HG02852 (cell line): ENCODE results near the gene FOXP1.
"Not testable (repeated sequence)": the region's sequence is repeated elsewhere in the genome, so short reads cannot be mapped to it uniquely, and the experiment has no call there.

Experiments
- ATAC-seq: cut with Tn5 transposase; IDR thresholded peaks from one replicate; pipeline ENCODE4 v1.9.1; 2021; ENCODE audit warnings: mild to moderate bottlenecking, moderate library complexity; ENCODE audit not compliant: unreplicated experiment

FOXP1 gene

DNA sequence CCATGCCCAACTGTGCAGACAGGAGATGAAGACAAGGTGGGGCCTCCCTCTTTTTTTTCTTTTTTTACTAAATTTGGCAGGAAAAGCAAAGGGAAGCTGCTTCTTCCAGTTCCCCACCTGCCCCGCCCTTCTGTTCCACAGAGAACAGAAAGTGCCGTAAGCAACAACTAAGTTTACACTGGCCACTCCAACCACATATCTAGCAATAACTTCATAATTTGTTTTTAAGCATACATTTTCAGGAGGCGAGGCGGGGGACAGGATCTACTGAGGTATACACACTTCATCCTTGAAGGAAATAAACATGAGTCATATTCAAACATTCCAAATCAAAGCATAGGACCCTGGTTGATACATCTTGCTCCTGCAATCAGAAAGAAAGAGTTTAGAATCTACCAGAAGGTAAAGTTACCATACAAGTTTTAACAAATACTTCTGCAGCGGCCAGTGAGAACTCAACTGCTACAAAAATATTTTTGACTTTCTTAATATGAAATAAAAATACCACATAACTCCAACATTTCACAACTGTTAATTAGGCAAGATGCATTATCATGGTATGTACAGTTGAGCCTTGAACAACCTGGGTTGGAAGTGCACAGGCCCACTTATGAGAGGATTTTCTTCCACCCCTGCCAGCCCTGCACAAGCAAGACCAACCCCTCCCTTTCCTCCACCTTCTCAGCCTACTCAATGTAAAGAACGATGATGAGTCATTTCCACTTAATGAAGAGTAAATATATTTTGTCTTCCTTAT lies 50.7 kb downstream of the FOXP1 start:
- ATAC-seq = no peak

DNA sequence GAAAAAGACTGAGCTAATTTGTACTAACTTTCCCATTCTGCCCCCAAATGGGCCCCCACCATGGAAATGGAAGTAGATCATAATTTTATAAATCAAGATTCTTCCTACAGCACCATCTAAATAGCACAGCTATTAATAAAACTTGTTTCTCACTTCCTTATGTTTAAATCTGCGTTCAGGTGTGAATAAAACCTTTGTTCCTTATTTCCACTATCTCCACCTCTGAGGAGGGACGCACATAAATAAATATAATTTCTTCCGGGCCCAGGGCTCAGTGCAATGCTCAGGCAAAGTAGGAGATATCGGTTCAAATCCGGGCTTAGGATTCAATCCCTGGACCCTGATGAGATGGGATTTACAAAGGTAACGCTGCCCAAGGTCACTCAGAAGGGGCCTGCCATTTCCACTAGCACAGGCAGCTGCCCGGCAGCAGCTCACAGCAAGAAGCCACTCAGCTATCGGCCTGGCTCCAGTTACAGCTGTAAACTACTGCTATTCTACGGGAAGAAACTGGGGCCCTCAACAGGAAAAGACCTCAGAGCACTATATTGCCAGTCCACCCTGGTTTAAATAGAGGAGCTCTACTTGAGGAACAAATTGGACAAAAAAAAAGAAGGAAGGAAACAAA lies 52.5 kb downstream of the FOXP1 start:
- no peak for ATAC-seq

DNA sequence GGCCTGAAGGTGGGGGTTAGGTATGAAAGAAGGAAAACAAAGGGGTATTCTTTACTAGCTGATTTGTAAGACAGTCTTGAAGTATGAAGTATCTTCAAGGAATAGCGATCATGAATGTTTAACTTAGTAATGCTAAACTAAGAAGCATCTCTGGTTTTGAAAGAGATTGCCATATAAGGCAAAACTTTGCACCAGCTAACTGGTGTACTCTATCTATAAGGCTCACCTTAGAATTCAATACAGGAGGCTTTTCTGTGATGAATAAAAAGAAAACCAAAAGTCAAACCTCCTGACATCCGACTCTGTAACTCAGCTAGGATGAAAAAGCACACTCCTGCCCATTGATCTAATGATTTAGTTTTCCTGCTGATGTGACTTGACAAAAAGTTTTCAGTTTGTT lies 54.7 kb downstream of the FOXP1 start:
- ATAC-seq = no peak

DNA sequence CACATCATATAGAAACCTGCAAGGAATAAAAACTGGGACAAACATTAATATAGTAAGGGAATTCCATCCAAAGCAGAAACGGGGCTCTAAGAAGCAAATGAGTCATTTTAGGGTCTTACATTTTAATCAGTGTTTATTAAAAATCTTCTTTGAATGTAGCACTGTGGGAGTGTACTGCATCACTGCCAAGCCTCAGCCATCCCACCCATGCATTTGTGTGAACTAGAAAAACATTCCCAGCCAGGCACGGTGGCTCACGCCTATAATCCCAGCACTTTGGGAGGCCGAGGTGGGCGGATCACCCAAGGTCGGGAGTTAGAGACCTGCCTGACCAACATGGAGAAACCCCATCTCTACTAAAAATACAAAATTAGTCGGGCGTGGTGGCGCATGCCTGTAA lies 57.1 kb downstream of the FOXP1 start:
- not testable (repeated sequence) for ATAC-seq

DNA sequence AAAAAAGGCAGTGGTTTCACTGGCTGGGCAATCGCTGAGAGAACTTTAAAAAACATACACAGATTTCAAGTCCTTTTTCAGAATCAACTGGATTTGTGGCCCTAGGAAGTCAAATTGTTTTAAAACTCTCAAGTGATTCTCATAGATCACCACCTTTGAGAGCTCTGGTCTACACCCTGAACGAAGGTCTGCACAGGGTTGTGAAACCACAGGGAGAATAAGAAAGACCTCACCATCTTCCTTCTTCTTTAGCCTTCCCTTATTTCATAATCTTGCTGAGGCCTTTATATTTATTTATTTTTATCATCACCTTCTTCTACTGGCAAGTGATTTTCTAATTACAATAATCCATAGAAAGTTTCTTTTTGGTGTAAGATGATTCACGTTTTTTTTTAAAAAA lies 58.1 kb downstream of the FOXP1 start:
- no peak for ATAC-seq

DNA sequence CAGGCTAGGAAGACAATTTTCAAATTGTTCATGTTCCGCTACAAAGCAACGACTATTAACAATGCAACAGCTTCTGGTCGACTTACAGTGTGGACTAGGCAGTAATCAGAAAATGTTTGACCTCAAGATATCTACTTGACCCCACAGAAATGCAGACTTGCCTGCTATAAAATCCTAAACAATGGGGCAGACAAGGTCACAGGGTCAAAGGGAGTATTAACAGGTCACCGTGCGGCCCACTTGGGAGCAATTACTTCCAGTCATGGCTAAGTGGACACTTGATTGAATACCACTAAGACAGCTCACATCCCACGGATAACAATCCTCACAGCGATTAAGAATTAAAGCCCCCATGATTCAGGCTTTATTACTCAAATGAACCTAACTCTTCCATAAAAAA lies 58.9 kb downstream of the FOXP1 start:
- no peak for ATAC-seq

DNA sequence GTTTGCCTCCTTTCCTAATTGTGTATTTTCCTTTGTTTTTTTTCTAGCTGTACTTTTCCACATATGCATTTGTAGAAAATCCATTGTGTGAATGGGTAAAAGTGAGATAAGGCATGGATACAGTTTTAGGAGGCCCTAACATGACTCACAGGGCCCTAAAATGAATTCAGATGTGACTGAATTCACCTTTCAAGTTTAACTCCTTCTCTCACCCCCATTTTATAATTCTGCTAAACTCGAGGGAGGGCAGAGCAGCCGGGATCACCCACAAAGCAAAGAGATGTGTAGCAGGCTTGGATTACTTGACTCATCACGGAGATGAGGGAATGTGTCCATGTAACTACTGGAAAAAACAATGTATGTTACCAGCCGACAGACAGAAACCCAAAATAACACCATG lies 59.9 kb downstream of the FOXP1 start:
- ATAC-seq = no peak

DNA sequence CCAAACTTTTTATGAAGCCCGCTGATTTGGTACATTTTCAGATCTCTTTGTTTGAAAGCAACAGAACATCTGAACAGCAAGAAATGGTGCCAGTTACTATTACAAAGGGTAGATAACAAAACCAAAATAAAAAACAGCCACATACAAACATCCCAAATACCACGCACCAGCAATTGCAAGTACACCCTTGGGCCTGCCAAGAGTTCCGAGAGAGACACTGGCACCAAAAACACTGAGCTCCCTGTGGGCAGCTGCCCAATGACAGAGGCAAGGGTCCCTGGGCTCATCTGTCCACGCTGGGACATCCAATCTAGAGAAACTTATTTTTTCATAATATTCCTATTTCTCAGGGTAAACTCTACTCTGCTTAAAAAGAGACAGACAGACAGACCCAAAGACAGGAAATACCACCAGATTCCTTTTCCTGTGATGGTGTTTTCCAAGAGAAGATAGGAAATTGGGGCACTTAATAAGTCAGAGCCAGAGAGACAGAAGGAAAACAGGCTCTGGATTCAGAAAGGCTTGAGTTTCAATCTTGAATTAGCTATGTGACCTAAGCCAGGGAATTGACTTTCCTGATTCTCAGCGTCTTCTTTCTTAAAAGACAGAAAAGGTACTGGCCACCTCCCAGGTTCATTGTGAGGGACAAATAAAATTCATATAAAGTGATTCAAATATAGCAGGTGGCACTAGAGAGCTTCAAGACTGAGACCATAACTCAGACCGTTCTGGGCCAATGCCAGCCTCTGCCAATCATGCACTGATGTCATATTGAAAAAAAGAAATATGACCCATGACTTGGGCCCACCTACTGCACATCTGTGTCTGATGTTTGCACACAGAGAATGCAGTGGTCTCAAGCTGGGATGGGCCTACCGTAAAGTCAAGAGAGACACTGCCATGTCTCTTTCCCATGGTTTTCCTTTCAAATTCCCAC lies 61.3 kb downstream of the FOXP1 start:
- no peak for ATAC-seq

DNA sequence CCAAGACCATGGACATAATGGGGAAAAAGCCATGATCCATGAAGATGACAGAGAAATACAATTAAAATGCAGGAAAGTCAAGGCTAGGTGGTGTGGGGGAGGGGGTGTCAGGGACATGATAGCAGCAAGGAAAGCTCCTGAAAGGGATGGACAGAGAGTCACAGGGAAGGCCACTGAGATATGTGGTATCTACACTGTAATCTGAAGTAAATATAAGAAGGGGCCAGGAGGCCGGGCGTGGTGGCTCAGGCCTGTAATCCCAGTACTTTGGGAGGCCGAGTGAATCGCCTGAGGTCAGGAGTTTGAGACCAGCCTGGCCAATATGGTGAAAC lies 62.5 kb downstream of the FOXP1 start:
- no peak for ATAC-seq

DNA sequence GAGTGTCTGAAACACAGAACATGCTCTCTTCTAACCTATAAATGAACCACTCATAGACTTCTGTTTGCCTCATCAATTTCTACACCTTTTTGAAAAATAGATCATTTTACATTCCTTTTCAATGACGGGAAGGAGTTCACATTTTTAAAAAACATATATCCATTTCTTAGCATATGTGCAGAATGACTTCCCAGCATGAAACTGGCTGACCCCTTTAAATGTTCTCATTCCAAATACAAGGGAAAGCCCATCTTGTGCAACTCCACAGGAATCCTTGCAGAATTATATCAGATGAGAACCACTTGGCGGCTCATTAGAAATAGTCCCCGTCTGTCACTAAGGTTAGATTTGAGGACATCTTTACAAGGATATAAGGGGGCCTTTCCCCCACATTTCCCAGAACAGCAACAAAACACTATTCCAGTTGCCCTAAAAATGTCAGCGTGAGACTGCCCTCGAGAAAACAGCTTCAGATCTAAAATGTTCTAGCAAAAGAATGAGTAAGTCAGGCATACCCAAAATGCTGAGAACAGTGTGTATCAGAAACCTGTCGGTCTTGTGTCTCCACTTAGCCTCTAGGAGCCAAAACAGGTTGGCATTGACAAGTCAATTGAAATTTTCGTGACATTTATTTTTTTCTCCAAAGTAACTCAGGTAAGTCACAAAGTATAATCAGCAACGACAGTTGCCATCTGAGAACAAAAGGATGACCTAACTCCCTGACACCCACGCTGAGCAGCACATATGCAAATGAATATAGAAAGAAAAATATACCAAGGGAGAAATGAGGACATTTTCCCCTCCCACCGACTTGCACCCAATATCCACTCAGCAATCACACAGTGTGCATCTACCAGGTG lies 63.1 kb downstream of the FOXP1 start:
- no peak for ATAC-seq

DNA sequence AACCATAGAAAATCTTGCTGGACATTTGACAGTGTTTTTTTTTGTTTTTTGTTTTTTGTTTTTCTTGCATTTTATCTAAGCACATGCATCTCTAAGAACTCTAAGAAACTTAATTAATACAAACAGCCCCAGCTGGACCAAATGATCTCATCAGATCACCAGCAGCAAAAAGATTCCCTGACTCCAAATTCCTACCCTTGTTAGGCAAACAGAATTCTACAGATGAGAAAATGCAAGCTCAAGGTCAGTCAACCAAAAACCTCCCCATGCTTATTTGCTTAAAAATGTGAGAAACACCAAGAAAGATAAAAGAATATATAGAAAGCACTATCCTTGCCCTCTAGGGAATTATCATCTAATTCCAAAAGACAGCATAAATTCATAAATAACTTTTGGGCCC lies 65.4 kb downstream of the FOXP1 start:
- no peak for ATAC-seq

DNA sequence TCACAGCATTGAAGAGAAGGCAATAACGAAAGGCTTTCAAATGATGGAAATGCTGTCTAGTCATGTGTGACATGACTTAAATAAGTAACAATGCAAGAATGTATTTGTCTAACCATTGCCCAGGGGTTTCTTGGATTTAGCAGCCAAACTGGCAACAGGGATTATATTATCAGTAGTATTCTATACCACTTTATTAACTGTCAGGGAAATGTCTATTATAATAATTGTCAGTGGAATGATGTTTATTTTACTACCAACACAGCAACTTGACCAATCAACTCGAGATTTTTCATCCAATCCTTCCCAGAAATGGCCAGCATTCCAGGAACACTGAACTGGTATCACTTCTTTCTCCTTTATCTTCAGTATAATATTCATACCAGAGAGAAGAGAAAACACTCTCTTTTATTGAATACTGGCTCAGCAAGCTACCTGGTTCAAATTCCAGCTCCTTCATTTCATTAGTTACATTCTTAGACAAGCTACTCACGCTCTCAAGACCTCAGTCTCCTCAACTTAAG lies 66.2 kb downstream of the FOXP1 start:
- no peak for ATAC-seq

DNA sequence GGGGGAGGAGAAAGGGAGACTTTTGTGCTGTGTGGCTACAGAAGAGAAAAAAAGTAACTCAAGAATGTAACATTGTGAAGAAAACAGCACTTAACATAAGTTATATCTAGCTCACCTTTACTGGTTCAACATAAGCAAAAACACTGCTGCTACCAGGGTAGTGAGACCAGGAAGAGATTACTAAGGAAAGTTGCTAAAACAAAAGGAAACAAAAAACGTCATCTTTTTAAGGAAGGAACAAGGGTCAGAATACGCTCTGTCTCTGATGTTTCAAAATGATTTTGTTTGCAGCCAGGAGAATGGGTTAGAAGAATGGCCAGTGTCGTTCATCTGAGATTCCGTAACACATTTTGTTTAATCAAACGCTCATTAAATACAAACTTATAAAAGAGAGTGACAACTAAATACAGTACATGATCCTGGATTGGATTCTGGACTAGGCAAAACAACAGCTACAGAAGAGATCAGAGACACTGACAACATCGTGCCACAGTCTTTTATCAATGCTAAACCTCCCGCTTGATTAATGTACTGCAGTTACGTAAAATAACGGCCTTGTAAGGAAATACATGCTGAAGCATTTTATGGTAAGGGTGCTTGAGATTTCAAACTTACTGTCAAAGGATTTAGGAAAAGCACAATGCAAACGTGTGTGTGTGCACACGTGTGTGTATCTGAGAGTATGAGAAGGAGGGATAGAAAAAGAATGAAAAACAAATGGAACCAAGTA lies 67.7 kb downstream of the FOXP1 start:
- ATAC-seq = no peak

DNA sequence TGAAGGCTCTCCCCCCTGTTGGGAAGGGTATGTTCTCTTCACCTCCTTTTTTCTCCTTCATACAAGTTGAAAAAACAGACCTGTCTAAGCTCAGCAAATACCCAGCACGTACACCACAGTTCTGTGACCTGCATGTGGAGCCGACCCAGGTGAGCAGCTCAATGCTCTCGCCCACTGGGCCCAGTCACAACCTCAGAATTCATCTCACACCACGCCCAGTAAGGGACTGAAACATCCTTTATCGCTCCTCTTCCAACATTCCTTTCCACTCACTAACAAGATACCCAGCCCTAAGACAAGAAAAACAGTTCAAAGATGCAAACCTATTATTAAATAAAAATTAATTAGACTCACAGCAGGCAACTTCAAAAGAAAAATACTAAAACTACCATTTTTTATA lies 68.9 kb downstream of the FOXP1 start:
- ATAC-seq = no peak

DNA sequence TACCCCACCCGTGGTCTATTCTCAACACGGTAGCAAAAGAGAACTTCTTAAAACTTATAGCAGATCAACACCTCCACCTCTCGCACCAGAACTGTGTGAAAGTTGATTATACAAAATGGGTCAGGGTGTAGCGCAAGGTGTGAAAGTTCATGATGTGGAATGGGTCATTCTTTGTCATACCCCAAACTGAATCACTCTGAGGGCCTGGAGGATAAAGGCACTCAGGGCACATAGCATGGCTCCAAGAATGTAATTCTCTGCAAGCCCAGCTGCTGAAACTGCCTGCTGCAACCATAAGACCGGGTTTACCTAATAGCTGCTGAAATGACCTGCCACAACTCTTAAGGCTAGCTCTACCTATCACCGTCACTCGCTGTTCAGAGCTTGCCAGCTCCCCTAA lies 70.0 kb downstream of the FOXP1 start:
- no peak for ATAC-seq

DNA sequence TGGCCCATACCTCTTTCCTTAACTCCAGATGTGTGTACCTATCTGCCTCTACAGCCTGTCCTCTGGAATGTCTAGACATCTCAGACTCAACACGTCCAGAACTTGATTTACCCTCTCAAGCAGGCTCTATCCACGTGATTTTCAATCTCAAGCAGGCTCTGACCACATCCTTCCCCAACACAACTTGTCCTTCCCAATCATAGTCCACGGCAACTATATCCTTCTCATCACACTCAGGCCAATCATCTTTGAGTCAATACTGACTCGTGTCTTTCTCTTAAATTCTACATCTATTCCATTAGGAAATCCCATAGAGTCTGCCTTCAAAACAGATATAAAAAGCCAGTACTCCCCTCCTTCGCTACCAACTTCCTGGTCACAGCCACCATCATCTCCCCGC lies 70.4 kb downstream of the FOXP1 start:
- ATAC-seq = no peak

DNA sequence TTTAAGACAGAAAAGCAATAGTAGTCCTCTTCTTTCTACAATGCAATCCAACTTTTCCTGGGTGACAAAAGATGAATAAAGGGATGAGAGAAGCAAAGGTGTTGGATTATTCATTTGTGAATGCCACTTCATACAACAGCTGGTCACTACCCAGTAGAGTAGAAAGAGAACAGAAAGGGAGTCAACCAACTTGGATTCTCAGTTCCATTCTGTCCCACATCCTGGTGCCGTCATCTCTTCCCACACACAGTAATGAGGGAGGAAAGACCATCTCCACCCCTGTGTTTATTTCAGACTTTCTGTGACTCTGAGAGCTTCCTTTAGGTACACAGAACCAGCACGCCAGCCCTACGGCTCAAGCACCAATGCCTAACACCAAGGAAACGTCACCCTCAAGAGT lies 71.0 kb downstream of the FOXP1 start:
- no peak for ATAC-seq

DNA sequence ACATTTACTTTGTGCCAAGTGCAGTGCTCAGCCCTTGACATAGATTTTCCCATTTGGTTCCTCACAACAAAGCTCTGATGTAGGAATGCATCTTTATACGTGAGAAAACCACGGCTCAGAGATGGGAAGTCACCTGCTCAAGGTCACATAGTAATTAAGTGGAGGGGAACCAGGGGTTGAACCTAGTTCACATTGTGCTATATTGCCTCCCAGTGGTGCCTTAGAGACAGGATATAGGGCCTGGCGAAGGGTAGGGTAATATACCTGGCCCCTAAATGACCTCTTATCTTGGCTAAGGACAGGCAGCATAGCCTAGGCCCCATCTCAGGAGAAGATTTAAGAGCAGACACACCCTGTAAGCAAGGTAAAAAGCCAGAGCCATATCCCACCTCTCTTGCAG lies 71.5 kb downstream of the FOXP1 start:
- ATAC-seq = no peak

DNA sequence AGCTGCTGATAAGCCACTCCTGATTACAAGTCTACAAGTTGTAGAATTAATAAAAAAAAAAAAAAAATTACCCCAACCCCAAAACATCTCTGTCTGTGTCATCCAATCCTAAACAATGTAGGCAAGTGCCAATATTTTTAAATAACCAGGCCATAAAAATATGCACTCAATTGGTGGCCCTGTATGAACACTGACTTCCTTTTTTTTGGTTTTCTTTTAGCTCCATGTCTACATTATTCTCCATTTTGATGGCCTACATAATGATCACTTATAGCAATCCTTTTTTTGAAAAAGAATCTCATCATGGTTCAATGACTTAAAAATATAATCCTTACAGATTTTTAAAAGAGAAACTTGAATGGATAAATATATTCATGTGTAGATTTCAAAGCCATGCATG lies 72.1 kb downstream of the FOXP1 start:
- ATAC-seq = no peak

DNA sequence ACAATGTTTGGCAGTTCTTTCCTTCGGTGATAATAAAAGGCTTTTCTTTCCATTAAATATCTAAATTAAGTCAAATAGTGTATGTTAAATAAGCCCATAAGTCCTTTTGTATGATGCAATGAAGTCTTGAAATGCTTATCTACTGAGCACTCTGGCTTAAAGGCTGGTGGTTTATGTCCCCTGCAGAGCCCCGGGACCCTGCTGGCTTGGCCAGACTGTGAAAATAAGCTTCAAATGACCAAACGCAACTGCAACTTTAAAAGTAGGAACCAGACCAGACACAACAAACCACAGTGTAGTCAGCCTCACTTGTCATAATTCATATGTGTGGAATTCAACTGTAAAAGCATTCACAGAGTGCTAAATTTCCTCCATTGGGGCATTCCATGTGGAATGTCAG lies 72.5 kb downstream of the FOXP1 start:
- ATAC-seq = no peak
